GM19099 (cell line): ENCODE measurements around the gene NOTCH4.

Source experiments
- POLR2A ChIP-seq: IDR thresholded peaks from 3 replicates; pipeline ENCODE4 v1.6.1; 2011; ENCODE audit warnings: low read depth; ENCODE audit not compliant: insufficient read length; ENCODE audit errors: extremely low read depth

Gene NOTCH4

DNA sequence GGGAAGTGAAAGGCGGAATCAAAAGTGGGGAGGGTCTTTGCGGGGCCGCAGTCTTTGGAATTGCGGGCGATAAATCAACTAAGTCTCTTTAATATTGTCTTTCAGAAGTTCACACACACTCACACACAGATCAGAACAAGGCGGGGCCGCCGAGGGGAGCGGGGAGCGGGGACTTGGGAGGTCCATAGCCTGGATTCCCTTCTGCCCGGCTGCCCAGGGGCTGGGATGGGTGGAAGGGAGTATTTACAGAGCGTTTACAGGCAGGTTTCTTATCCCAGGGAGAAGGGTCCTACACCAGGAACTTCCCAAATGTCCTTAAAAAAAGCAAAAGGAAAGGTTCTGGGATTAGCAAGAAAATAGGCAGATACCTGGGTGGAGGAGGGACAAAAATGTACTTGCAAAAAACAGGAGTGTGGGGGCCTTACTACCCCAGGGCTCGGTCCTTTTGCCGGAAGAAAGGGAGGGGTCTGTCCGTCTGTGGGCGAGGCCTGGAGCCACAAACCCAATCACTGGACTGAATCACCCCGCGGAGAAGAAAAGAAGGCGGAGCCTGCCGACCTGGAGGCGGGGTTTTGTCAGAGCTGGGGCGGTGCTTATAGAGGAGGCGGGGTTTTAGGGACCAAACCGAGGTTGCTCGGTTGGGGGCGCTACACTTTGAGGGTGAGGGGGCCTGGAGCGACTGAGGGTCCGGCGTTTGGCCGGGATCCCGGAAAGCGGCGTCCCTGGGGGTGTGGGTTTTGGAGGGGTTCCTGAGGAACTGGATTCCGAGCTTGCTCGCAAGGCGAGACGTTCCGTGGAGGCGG lies 75.4 kb downstream of the NOTCH4 start:
- TF ChIP-seq POLR2A, result no peak

DNA sequence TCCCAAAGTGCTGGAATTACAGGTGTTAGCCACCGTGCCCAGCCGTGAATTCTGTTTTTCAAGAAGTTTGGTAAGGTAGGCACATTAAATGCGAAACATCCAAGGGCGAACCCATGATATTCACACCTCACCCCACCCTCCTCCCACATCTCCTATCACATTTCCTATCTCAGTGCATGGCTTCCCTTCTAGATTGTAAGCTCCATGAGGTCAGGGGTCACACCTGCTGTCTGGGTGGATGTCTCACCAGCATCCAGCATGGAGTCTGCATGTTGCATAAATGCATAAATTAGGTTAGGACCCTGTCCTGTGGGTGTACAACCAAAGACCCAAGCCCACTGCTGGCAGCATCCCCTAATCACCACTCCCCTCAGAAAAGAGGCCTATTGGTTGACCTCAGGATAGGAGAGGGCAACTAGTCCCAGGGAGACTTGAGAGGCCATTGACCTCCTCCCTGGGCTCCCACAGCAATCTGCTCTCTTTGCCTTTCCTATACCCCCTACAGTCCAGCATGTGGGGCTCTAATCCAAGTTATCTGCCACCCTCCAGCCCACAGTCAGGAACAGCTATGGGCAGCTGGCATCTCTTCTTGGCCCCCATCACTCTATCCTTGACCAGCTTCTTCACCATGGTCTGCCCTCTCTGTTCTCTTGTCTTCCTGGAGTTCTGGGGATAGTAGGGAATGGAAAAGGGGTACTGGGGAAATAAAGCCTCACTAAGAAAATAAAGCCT lies 76.3 kb downstream of the NOTCH4 start:
- TF ChIP-seq POLR2A, result no peak

DNA sequence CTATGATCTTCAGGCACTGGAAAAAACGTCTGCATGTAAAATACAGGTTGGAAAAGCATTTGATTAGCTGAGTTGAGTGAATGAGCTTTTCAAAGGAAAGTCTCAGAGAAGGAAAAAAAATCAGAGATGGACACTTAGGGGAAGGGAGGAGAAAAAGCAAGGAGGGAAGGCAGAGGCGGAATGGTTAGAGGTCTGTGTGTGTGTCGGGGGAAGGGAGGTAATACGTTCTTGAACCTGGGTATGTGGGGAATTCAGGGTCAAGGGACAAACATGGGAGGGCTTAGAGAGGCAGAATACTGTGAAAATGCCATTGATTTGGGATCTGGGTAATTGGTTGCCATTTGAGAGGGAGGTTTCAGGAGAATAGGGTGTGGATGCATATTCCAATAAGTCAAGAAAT lies 77.2 kb downstream of the NOTCH4 start:
- no peak for TF ChIP-seq POLR2A

DNA sequence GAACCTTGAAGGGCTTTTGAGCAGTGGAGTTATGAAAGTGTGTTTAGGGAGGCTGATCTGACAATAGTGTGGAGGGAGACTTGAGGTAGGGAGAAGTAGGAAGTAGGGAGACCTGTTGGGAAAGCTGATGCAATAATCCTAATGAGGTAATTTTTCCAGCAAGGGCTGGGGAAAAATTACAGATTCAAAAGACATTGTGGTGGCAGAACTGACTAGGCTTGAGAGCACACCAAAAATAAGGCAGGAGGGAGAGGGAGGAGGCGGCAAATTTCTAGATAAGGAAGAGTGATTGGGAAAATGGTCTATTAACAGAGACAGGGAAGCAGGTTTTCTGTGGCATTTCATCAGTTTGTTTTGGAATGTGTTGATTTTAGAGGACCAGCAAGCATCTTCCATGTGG lies 77.6 kb downstream of the NOTCH4 start:
- TF ChIP-seq POLR2A, result no peak
